HG03460 (cell line): ENCODE results near the gene MICOS13.
A peak's percentile ranks its signal among the peaks of the same experiment; 100 is the strongest.
"Not testable (repeated sequence)": the region's sequence is repeated elsewhere in the genome, so short reads cannot be mapped to it uniquely, and the experiment has no call there.

ENCODE experiments used
- ATAC-seq: cut with Tn5 transposase; IDR thresholded peaks from one replicate; pipeline ENCODE4 v1.9.1; 2021; ENCODE audit not compliant: unreplicated experiment

The MICOS13 gene, protein sequence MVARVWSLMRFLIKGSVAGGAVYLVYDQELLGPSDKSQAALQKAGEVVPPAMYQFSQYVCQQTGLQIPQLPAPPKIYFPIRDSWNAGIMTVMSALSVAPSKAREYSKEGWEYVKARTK

GRCh38 chr19:5680437-5681368 lies at the start of gene MICOS13, which contains the start of gene HSD11B1L:
Gene MICOS13 (minus strand): TSS chr19:5680516. CDS start chr19:5680486, 30 bp downstream.
Gene HSD11B1L (plus strand): TSS chr19:5681027. CDS start chr19:5684833, 3,806 bp downstream.
- peak; percentile 90 for ATAC-seq

DNA sequence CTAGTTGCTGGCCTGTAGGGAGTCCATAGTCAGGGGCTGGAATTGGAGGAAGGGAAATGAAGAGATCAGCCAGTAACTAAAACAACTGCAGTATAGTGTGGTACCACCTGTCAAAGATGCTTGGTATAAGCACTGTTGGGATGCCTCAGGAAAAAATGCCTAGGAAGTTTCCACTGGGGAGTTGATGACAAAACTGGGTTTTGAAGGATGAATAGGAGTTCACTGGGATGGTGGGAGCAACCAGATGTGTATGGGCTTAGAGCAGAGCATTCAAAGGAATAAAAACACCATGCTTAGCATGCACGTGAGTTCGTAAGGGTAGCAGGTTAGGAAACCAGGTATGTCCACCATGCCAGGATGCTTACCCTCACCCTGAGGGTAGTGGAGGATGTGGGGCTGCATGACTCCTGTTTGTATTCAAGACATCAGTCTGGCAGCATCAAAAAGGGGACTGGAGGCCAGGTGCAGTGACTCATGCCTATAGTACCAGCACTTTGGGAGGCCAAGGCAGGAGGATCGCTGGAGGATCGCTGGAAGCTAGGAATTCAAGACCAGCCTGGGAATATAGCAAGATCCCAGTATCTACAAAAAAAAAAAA lies 47.2 kb upstream of the MICOS13 start:
- no peak for ATAC-seq

- peak; percentile 79 for ATAC-seq
Observed at GRCh38 chr19:5719961-5720790, 39.9 kb upstream of the MICOS13 start, which contains the start of the genes CATSPERD and LONP1. Gene CATSPERD (plus strand): TSS chr19:5720637. CDS start chr19:5720738, 101 bp downstream. Gene LONP1 (minus strand): TSS chr19:5720146. CDS start chr19:5720132, 14 bp downstream.

- peak; percentile 10 for ATAC-seq
Observed at GRCh38 chr19:5719274-5719960, 39.1 kb upstream of the MICOS13 start.

- no peak for ATAC-seq
Observed at GRCh38 chr19:5718579-5719273, 38.4 kb upstream of the MICOS13 start.

- no peak for ATAC-seq
Observed at GRCh38 chr19:5718037-5718578, 37.8 kb upstream of the MICOS13 start.

DNA sequence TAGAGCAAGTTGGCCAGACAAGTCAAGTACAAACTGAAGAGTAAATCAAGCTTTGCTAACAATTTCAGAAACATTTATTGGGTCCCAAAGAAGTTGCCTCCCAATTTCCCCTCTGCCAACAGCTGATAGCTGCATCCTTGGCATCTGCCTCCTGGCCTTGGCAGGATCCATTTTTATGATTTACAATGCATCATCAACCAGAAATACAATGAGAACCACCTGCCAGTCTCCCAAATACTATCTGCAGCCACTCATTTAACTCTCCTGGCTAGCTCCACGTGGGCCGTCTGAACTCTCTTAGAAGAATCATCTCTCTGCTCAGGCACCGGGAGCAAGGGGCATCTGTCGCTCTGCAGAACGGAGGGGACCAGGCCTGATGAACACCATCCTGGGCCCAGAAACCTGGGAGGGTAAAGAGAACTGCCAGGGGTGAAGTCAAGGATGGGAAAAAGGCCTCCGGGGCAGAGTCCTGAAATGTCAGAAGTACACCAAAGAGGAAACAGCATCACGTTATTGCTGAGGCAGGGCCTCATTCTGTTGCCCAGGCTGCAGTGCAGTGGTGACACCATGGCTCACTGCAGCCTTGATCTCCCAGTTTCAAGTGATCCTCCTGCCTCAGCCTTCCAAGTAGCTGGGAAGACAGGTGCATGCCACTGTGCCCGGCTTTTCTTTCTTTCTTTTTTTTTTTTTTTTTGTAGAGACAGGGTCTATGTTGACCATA lies 37.1 kb upstream of the MICOS13 start:
- no peak for ATAC-seq

- ATAC-seq: no peak
Observed at GRCh38 chr19:5714816-5715215, 34.5 kb upstream of the MICOS13 start.

DNA sequence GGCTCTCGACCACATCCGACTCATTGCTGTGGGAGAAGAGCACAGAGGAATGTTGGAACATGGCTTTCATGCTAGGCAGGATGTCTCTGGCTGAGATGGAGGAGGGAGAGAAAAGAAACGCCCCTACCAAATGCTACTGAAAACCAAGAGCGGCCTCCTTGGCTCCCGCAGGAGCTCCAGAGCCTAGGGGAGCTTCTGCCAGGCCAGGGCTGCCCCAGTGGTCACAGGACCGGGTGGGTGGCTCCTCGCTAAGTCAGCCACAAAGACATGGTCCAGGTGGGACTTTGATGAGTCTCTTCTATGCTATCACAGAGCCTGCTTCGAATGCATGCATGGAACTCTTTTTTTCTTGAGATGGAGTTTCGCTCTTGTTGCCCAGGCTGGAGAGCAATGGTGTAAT lies 32.9 kb upstream of the MICOS13 start:
- ATAC-seq: no peak

GRCh38 chr19:5711713-5712161 lies 31.4 kb upstream of the MICOS13 start:
- no peak for ATAC-seq

- ATAC-seq: no peak
Observed at GRCh38 chr19:5711025-5711424, 30.7 kb upstream of the MICOS13 start.

DNA sequence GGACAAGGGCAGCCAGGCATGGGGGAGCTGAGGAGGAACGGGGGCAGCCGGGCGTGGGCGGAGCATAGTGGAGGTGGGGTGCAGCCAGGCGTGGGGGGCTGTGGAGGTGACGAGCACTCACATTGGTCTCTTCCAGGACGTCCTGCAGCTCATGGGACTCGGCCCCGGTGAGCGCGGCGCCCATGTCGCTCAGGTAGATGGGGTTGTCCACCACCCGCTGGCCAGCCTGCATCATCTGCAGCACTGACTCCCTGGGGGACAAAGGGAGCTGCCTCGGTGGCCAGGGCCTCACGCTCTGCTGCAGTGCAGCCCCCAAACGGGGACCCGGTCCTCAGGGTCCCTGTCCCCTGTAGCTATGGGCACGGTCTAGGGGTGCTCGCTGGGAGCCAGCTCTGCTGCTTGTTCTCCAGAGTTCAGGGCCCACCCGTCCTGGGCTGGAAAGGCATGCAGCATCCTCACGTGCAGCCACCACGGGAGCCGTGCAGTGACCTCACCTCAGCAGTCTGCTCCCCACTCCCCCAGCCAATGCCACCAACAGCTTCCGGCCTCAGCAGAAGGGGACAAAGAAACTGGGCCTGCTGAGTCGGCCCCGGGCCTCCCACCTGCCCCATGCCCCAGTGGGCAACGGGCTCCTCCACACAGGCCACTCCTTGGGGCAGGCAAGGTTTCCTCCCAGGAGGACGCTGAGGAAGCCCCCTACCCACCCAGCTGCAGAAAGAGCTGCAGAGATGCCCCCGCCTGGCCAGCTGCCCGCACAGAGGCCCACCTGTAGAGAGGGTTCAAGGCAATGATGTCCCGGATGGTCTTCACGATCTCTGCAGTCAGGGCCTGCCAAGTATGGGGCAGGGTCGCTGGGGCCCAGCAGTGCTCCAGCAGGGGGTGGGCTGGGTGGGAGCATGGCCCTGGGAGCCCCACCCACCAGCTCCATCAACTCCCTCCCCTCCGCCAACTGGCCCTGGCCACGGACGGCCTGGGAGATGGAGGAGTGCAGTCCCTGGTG lies 27.6 kb upstream of the MICOS13 start:
- no peak for ATAC-seq

DNA sequence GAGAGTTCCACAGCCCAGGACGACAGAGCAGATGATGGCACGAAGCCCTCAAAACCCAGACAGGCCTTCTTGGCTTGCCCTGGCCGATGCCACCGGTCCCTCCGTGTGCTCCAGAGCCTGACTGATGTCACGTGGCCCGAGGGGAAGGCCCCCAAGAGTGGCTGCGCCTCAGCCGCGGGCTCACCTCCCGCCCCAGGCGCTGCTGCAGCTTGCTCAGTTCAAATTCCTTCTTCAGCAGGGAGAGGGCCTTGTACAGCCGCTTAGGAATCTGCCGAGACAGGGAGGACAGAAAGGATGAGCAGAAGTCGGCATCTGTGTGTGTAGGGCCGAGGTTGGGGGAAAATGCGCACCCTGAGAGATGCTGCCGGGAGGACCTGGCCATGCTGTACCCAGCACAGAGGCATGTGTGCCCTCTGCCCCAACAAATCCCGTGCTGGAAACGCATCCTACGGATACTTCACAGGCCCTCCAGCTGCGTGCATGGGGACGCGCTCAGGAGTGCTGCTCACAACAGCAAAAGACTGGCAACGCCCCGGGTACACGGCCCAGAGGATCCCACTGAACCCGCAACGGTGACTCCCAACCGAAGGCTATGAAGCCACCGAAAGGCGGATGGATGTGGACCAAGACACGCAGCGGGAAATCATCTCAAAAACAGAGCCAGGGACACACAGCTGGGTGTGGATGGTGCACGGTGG lies 26.7 kb upstream of the MICOS13 start:
- ATAC-seq: no peak

DNA sequence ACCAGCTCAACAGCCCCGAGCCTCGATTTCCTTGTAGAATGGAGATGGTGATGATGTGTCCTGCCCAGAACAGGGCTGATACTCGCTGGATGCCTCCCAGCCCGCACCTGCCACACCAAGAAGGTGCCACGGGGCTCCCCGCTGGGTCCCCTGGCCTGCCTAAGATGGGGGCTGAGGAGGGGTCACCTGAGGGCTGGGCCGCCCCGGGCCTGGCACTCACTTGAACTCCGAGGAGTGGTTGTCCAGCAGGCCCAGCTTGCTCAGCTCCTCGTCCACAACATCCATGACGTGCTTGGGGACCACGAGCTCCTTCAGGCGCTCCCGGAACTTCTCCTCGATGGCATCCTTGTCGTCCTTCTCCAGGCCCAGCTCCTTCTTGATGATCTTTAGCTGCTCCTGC lies 25.2 kb upstream of the MICOS13 start:
- ATAC-seq: no peak

DNA sequence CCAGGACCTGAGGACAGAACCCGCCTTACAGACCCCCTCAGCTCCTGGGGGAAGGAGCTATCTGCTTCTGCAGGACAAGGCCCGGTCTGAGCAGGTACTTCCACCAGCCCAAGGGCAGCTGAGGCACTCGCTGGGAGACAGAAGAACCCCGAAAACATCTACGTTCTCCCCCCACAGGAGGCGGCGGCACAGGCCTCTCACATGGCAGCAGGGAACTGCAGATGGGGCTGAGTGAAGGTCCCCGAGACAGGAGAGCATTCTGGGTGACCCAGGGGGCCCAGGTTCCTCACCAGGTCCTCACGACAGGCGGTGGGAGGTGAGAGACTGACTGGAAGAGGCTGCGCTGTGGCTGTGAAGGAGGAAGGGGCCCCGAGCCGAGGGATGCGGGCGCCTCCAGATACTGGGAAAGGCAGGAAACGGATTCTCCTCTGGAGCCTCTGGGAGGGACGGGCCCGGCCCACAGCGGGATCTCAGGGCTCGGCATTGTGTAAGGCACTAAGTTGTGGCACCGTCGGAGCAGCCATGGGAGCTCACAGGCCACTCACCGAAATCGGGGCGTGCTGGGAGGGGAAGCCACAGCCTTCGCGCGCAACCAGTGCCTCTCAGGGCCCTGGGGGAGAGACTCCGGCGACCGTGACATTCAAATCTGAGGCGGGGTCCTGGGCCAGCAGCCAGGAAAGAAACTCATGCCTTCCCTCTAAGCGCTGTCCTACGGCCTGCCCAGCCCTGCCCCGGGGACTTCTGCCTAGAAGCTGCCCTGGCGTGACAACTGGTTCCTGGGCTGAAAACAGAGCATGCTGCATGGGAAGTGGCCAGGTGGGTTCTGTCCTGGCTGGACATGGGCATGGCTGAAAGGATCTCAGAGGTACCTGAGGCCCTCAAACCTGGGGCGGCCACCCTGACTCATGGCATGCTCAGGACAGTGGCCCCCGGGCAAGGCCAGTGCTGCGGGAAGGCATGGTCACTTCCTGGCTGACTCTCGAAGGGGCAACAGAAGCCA lies 23.8 kb upstream of the MICOS13 start:
- no peak for ATAC-seq

DNA sequence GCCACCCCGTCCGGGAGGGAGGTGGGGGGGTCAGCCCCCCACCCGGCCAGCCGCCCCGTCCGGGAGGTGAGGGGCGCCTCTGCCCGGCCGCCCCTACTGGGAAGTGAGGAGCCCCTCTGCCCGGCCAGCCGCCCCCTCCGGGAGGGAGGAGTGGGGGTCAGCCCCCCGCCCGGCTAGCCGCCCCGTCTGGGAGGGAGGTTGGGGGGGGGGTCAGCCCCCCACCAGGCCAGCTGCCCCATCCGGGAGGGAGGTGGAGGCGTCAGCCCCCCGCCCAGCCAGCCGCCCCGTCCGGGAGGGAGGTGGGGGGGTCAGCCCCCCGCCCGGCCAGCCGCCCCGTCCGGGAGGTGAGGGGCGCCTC lies 21.7 kb upstream of the MICOS13 start:
- ATAC-seq: not testable (repeated sequence)
